Neutrophil (primary cell): Measurements from ENCODE around the gene LRRC8E.
"Not testable (repeated sequence)": the region's sequence is repeated elsewhere in the genome, so short reads cannot be mapped to it uniquely, and the experiment has no call there.

Source experiments
- H3K27ac ChIP-seq: fragments of 200-600 bp; sonication (generic); 2 replicates; pipeline ENCODE4 v1.5.1; 2016; ENCODE audit warnings: mild to moderate bottlenecking, moderate library complexity
- H3K27me3 ChIP-seq: fragments of 200-600 bp; sonication (generic); 2 replicates; pipeline ENCODE4 v1.6.0; 2016; ENCODE audit warnings: mild to moderate bottlenecking
- H3K36me3 ChIP-seq: fragments of 200-600 bp; sonication (generic); 2 replicates; pipeline ENCODE4 v1.5.1; 2017
- H3K4me1 ChIP-seq, 2 experiments: fragments of 200-600 bp in 1 of 2; sonication (generic) in 1 of 2; 1 replicate in 1 of 2; 2 replicates in 1 of 2; pipeline versions ENCODE4 v1.5.1 to v1.6.1; 2013 to 2016; ENCODE audit warnings: low read depth in 1 of 2, low read length in 1 of 2, mild to moderate bottlenecking in 1 of 2, moderate library complexity in 1 of 2; ENCODE audit not compliant: control insufficient read depth in 1 of 2, insufficient read depth in 1 of 2
- H3K4me3 ChIP-seq, 2 experiments: fragments of 200-600 bp in 1 of 2; sonication (generic) in 1 of 2; 1 replicate in 1 of 2; 2 replicates in 1 of 2; pipeline ENCODE4 v1.5.1; 2013 to 2016; ENCODE audit warnings: low read depth in 1 of 2, low read length in 1 of 2, mild to moderate bottlenecking in 1 of 2, moderate library complexity in 1 of 2
- H3K9me3 ChIP-seq: fragments of 200-600 bp; sonication (generic); 2 replicates; pipeline ENCODE4 v1.5.1; 2016
- CTCF ChIP-seq: fragments of 200-600 bp; sonication (generic); IDR thresholded peaks from 2 replicates; pipeline ENCODE4 v1.5.1; 2016; ENCODE audit warnings: antibody characterized with exemption

LRRC8E gene

GRCh38 chr19:7914598-7915045 is 26.3 kb downstream of the LRRC8E start, which contains the start of gene TGFBR3L:
Gene TGFBR3L (plus strand): TSS chr19:7914830.
- Histone ChIP-seq H3K4me1 (peaks cover 20 to 31% of the 10 kb centered on the region in 2 experiments), H3K27ac (no peak within 1 kb of the TSS), H3K27me3 (peaks cover 60% of the 10 kb centered on the region), H3K36me3 (peaks cover 39% of the 10 kb centered on the region), H3K9me3 (no peaks in the 10 kb centered on the region), H3K4me3 (no peak within 1 kb of the TSS)
- no peak for TF ChIP-seq CTCF

GRCh38 chr19:7915250-7916102 is 27.2 kb downstream of the LRRC8E start:
- no peak for TF ChIP-seq CTCF
- Histone ChIP-seq H3K27me3 (peaks cover 65% of the 10 kb centered on the region), H3K4me1 (peaks cover 25 to 39% of the 10 kb centered on the region in 2 experiments), H3K9me3 (no peaks in the 10 kb centered on the region), H3K36me3 (peaks cover 30% of the 10 kb centered on the region), H3K4me3 (no peak overlapping the region), H3K27ac (no peak overlapping the region)

GRCh38 chr19:7916103-7916954 is 28.0 kb downstream of the LRRC8E start:
- Histone ChIP-seq H3K27me3 (peaks cover 65% of the 10 kb centered on the region), H3K27ac (no peak overlapping the region), H3K9me3 (no peaks in the 10 kb centered on the region), H3K36me3 (peaks cover 22% of the 10 kb centered on the region), H3K4me3 (peak overlapping the region in 1 of 2 experiments; percentile 42), H3K4me1 (peaks cover 30 to 45% of the 10 kb centered on the region in 2 experiments)
- TF ChIP-seq CTCF, result peak; percentile 15

- Histone ChIP-seq H3K4me1 (peaks cover 36 to 51% of the 10 kb centered on the region in 2 experiments), H3K4me3 (peak overlapping the region in 1 of 2 experiments; percentile 42), H3K27me3 (peaks cover 65% of the 10 kb centered on the region), H3K27ac (no peak overlapping the region), H3K36me3 (peaks cover 16% of the 10 kb centered on the region), H3K9me3 (no peaks in the 10 kb centered on the region)
- no peak for TF ChIP-seq CTCF
Observed at GRCh38 chr19:7916955-7917266, 28.6 kb downstream of the LRRC8E start.

GRCh38 chr19:7917267-7918061 is 29.2 kb downstream of the LRRC8E start:
- H3K27ac ChIP-seq, result no peak overlapping the region
- no peak for TF ChIP-seq CTCF
- H3K4me1 ChIP-seq, result peaks cover 37 to 55% of the 10 kb centered on the region in 2 experiments
- peaks cover 10% of the 10 kb centered on the region for H3K36me3 ChIP-seq
- H3K4me3 ChIP-seq, result peak overlapping the region in 1 of 2 experiments; percentile 42
- H3K9me3 ChIP-seq, result no peaks in the 10 kb centered on the region
- H3K27me3 ChIP-seq, result peaks cover 65% of the 10 kb centered on the region

- Histone ChIP-seq H3K4me3 (peak overlapping the region in 1 of 2 experiments; percentile 42), H3K4me1 (peaks cover 37 to 55% of the 10 kb centered on the region in 2 experiments), H3K27me3 (peaks cover 65% of the 10 kb centered on the region)
- H3K27ac ChIP-seq, H3K36me3 ChIP-seq, H3K9me3 ChIP-seq: not testable (repeated sequence)
Observed at GRCh38 chr19:7918062-7918614, 29.8 kb downstream of the LRRC8E start.
